GM12865 (cell line): ENCODE data around the gene SPTLC3.

ENCODE experiments used
- DNase-seq: peaks from one replicate; pipeline ENCODE4 v3.0.0; 2010; ENCODE audit warnings: low read depth
- H3K4me3 ChIP-seq: 2 replicates; pipeline ENCODE4 v1.5.1; 2011; ENCODE audit warnings: mild to moderate bottlenecking, low read depth, low read length, control low read depth
- TF ChIP-seq, protein P1 (sequence below): IDR thresholded peaks from 2 replicates; pipeline ENCODE4 v1.5.1; 2011; ENCODE audit warnings: low read length, control low read depth, low read depth, inconsistent platforms; ENCODE audit not compliant: insufficient read depth; ENCODE audit errors: missing control alignments

Gene SPTLC3

DNA sequence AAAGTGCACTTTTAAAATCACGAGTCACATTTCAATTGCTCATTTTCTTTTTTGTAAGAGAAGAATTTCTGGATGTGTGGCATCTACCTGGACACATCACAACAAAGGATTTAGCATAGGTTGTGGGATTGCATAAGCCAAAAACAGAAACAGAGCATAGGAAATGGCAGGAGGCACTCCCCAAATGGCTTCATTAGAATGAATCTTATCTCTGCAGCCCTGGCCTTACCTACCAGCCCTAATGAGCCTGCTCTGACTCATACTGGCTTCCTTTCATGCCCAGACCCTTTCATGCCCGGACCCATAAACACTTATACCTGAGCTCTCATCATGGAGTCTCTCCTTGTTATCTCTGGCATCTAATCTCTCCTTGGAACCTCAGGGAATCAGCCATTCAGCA is 23.9 kb upstream of the SPTLC3 start:
- DNase-seq: no peak
- TF ChIP-seq, protein P1, sequence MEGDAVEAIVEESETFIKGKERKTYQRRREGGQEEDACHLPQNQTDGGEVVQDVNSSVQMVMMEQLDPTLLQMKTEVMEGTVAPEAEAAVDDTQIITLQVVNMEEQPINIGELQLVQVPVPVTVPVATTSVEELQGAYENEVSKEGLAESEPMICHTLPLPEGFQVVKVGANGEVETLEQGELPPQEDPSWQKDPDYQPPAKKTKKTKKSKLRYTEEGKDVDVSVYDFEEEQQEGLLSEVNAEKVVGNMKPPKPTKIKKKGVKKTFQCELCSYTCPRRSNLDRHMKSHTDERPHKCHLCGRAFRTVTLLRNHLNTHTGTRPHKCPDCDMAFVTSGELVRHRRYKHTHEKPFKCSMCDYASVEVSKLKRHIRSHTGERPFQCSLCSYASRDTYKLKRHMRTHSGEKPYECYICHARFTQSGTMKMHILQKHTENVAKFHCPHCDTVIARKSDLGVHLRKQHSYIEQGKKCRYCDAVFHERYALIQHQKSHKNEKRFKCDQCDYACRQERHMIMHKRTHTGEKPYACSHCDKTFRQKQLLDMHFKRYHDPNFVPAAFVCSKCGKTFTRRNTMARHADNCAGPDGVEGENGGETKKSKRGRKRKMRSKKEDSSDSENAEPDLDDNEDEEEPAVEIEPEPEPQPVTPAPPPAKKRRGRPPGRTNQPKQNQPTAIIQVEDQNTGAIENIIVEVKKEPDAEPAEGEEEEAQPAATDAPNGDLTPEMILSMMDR: no peak
- no peak overlapping the region for H3K4me3 ChIP-seq

- H3K4me3 ChIP-seq: no peak overlapping the region
- TF ChIP-seq, protein P1: no peak
- no peak for DNase-seq
Observed at GRCh38 chr20:12987261-12987660, 21.5 kb upstream of the SPTLC3 start.

GRCh38 chr20:12989586-12990115 is 19.1 kb upstream of the SPTLC3 start:
- H3K4me3 ChIP-seq: no peak overlapping the region
- no peak for DNase-seq
- TF ChIP-seq, protein P1: no peak

DNA sequence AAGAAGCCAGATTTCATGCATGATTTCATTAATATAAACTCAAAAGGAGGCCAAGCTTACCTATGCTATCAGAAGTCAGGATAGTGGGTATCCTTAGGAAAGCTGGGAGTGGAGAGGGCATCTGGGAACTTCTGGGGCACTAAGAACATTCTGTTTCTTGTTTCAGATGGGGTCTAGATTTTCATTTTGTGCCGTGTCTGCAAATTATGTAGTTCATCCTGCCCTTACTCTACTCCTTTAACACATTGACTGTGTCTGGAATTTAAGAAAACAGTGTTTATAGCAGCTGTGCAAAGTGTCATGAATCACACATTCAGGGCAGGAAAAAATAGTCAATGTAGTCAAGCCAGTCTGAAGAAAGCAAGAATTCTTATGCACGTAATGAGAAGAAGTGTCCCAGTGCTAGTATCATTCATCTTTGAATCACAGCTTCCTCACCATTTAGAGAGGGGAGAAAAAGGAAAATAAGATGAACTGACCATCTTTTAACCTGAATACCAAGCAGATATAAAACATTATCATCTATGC is 11.6 kb upstream of the SPTLC3 start:
- TF ChIP-seq, protein P1: no peak
- DNase-seq: no peak
- H3K4me3 ChIP-seq: no peak overlapping the region

DNA sequence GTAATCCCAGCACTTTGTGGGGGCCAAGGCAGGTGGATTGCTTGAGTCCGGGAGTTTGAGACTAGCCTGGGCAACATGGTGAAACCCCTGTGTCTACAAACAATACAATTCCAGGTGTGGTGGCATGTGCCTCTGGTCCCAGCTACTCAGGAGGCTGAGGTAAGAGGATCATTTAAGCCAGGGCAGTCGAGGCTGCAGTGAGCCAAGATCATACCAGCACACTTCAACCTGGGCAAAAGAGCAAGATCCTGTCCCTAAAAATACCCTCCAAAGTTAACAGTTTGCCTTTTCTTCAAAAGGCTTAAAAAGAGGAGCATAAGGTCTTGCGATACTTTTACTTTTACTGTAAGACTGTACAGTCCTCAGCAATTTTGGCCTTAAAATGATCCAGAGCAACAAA is 10.7 kb upstream of the SPTLC3 start:
- H3K4me3 ChIP-seq: no peak overlapping the region
- DNase-seq: no peak
- TF ChIP-seq, protein P1: no peak

- TF ChIP-seq, protein P1: no peak
- H3K4me3 ChIP-seq: no peak overlapping the region
- no peak for DNase-seq
Observed at GRCh38 chr20:12999201-12999600, 9.6 kb upstream of the SPTLC3 start.

DNA sequence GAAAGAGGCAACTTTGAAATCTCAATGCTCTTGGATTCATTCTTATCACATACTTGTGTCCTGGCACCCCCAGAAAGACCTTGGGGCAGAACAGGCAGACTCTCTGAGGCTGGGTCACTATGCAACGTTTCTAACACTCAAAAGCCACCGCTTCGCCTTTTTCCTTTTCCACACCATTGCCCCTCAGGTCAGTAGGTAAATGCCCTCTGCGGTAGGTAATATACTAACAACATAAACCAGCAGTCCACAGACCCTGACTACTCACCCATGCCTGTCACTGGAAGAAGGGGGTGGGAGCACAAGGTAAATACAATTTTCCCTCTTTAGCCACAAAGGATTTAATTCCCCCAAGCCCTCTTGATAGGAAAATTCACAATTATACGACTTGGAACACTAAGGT is 6.5 kb upstream of the SPTLC3 start:
- H3K4me3 ChIP-seq: no peak overlapping the region
- TF ChIP-seq, protein P1: no peak
- DNase-seq: no peak
